B cell (primary cell): ENCODE results near the gene MAGEB3. TPM values are rescaled to one million over a fixed set of nuclear protein-coding genes. Genes with fewer than 3 reads are reported as not detected.

Source experiments
- ATAC-seq: fragments of 200-7000 bp; cut with Tn5 transposase; one replicate; pipeline ENCODE4 v1.10.0; 2021; ENCODE audit warnings: low read depth, mild to moderate bottlenecking, moderate number of reproducible peaks, moderate library complexity
- CTCF ChIA-PET: fragments of 350-600 bp; sonication (Branson Sonifier 250); formaldehyde crosslinking; loops from one replicate; lab custom pipeline; 2021; ENCODE audit warnings: antibody characterized with exemption, inconsistent platforms; lab: Charles Lee
- POLR2A ChIA-PET: fragments of 350-600 bp; sonication (Branson Sonifier 250); formaldehyde crosslinking; loops from one replicate; lab custom pipeline; 2021; ENCODE audit warnings: antibody characterized with exemption; lab: Charles Lee
- DNase-seq: peaks from one replicate; pipeline ENCODE4 v3.0.0; 2013
- H2AFZ ChIP-seq: 2 replicates; pipeline ENCODE4 v1.6.1; 2012; ENCODE audit warnings: mild to moderate bottlenecking, low read depth, low read length; ENCODE audit not compliant: insufficient read depth, poor library complexity, severe bottlenecking
- H3K27ac ChIP-seq, 2 donors: 1 replicate in 1 of 2; 2 replicates in 1 of 2; pipeline ENCODE4 v1.5.1; 2012 to 2013; ENCODE audit warnings: low read length in 2 of 2, mild to moderate bottlenecking in 2 of 2, moderate library complexity in 1 of 2
- H3K27me3 ChIP-seq, 4 experiments: fragments of 200-600 bp in 1 of 4; sonication (generic) in 1 of 4; replicated peaks in 1 of 4; 1 replicate in 2 of 4; 2 replicates in 2 of 4; pipeline versions ENCODE4 v1.6.1 to v1.7.0; 2013 to 2016; ENCODE audit warnings: low read length in 3 of 4, mild to moderate bottlenecking in 2 of 4, mixed read lengths in 1 of 4, moderate library complexity in 1 of 4; ENCODE audit not compliant: insufficient read depth in 4 of 4, control insufficient read depth in 3 of 4; ENCODE audit errors: control extremely low read depth in 1 of 4
- H3K36me3 ChIP-seq, 2 experiments: replicated peaks in 1 of 2; 1 replicate in 1 of 2; 2 replicates in 1 of 2; pipeline versions ENCODE4 v1.6.1 to v1.7.1; 2013; ENCODE audit warnings: low read length in 1 of 2; ENCODE audit not compliant: insufficient read depth in 2 of 2, control insufficient read depth in 1 of 2; ENCODE audit errors: control extremely low read depth in 1 of 2, extremely low read depth in 1 of 2
- H3K4me1 ChIP-seq, 2 donors: fragments of 200-600 bp in 1 of 2; sonication (generic) in 1 of 2; 1 replicate in 1 of 2; 2 replicates in 1 of 2; pipeline versions ENCODE4 v1.5.1 to v1.6.1; 2013 to 2017; ENCODE audit warnings: low read length in 2 of 2; ENCODE audit not compliant: control insufficient read depth in 2 of 2, insufficient read depth in 2 of 2
- H3K4me2 ChIP-seq: replicated peaks from 2 replicates; pipeline ENCODE3; 2012; ENCODE audit warnings: mild to moderate bottlenecking, low read depth, low read length; ENCODE audit not compliant: poor library complexity, severe bottlenecking
- H3K4me3 ChIP-seq, 5 experiments: fragments of 200-600 bp in 1 of 5; sonication (generic) in 1 of 5; 1 replicate in 3 of 5; 2 replicates in 2 of 5; pipeline versions ENCODE4 v1.5.1 to v1.7.0; 2011 to 2016; ENCODE audit warnings: low read length in 4 of 5, mild to moderate bottlenecking in 4 of 5, low read depth in 2 of 5, control low read depth in 1 of 5, moderate library complexity in 1 of 5; ENCODE audit not compliant: insufficient read depth in 1 of 5; ENCODE audit errors: control extremely low read depth in 1 of 5, extremely low read depth in 1 of 5
- H3K79me2 ChIP-seq: fragments of 200-600 bp; sonication (generic); one replicate; pipeline ENCODE4 v1.6.0; 2016; ENCODE audit warnings: low read length; ENCODE audit not compliant: control insufficient read depth, insufficient read depth
- H3K9ac ChIP-seq: fragments of 200-600 bp; sonication (generic); 2 replicates; pipeline ENCODE4 v1.6.1; 2017; ENCODE audit warnings: mild to moderate bottlenecking, low read length, moderate library complexity
- H3K9me3 ChIP-seq, 3 donors: one replicate each; pipeline versions ENCODE4 v1.6.1 to v1.7.1; 2013; ENCODE audit warnings: low read length in 2 of 3; ENCODE audit not compliant: control insufficient read depth in 2 of 3, insufficient read depth in 1 of 3; ENCODE audit errors: control extremely low read depth in 1 of 3
- H4K20me1 ChIP-seq: 2 replicates; pipeline ENCODE4 v1.6.0; 2012; ENCODE audit warnings: mild to moderate bottlenecking, low read length; ENCODE audit not compliant: insufficient read depth, control insufficient read depth, poor library complexity, severe bottlenecking
- H3K27ac Mint-ChIP-seq: one replicate; pipeline ENCODE4 v1.8.0; 2021; ENCODE audit warnings: mixed read lengths
- H3K27me3 Mint-ChIP-seq: one replicate; pipeline ENCODE4 v1.8.0; 2021; ENCODE audit warnings: mixed read lengths
- H3K4me1 Mint-ChIP-seq: one replicate; pipeline ENCODE4 v1.8.0; 2021; ENCODE audit warnings: mixed read lengths
- H3K4me3 Mint-ChIP-seq: one replicate; pipeline ENCODE4 v1.8.0; 2021; ENCODE audit warnings: mixed read lengths
- H3K9me3 Mint-ChIP-seq: one replicate; pipeline ENCODE4 v1.8.0; 2022; ENCODE audit warnings: mixed read lengths; ENCODE audit not compliant: insufficient read depth
- EZH2 ChIP-seq: IDR thresholded peaks from 2 replicates; pipeline ENCODE4 v1.6.1; 2012; ENCODE audit warnings: borderline replicate concordance, low read depth, mild to moderate bottlenecking, moderate library complexity, low read length; ENCODE audit not compliant: insufficient read depth, poor library complexity, severe bottlenecking
- WGBS: methylation state at CpG from one replicate; pipeline ENCODE4 v1.1.5; 2013; ENCODE audit warnings: missing lambda C conversion rate; ENCODE audit not compliant: insufficient coverage; 5-methylcytosine and 5-hydroxymethylcytosine counted together
- intact Hi-C: fragments of 100-400 bp; cut with micrococcal nuclease; formaldehyde crosslinking; loops from one replicate; pipeline ENCODE4 v1.10.0; 2022
- polyA plus RNA-seq: library from polyadenylated mRNA; depleted of rRNA; stranded (reverse); fragments of >200 nt; gene quantifications from 2 replicates; pipeline ENCODE4 v1.2.3, GENCODE V29; 2012
- total RNA-seq, 2 donors: library from RNA; stranded (reverse); fragments of 120-200 nt in 1 of 2; gene quantifications; 1 replicate in 1 of 2; 2 replicates in 1 of 2; pipeline versions ENCODE4 v1.2.3 to v1.2.4, GENCODE V29; 2013 to 2022
- TF ChIP-seq, protein P1 (sequence below): fragments of 200-600 bp; IDR thresholded peaks from one replicate; pipeline ENCODE4 v1.8.0; 2022; ENCODE audit warnings: antibody characterized with exemption, mild to moderate bottlenecking

Gene MAGEB3
- total and polyA plus RNA-seq, 2 donors (not counting 1 experiment from before 2014, with no cell fraction given), result not detected

- no peaks in the 10 kb centered on the region for H3K36me3 ChIP-seq
- H3K4me3 Mint-ChIP-seq, result no peak overlapping the region
- no peak for TF ChIP-seq EZH2
- TF ChIP-seq, protein P1, sequence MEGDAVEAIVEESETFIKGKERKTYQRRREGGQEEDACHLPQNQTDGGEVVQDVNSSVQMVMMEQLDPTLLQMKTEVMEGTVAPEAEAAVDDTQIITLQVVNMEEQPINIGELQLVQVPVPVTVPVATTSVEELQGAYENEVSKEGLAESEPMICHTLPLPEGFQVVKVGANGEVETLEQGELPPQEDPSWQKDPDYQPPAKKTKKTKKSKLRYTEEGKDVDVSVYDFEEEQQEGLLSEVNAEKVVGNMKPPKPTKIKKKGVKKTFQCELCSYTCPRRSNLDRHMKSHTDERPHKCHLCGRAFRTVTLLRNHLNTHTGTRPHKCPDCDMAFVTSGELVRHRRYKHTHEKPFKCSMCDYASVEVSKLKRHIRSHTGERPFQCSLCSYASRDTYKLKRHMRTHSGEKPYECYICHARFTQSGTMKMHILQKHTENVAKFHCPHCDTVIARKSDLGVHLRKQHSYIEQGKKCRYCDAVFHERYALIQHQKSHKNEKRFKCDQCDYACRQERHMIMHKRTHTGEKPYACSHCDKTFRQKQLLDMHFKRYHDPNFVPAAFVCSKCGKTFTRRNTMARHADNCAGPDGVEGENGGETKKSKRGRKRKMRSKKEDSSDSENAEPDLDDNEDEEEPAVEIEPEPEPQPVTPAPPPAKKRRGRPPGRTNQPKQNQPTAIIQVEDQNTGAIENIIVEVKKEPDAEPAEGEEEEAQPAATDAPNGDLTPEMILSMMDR, result no peak
- H3K27me3 ChIP-seq, result no peaks in the 10 kb centered on the region
- DNase-seq, result no peak
- no peak overlapping the region for H3K4me2 ChIP-seq
- CTCF ChIA-PET, result no interaction called here
- H3K27ac Mint-ChIP-seq, result no peak overlapping the region
- H3K79me2 ChIP-seq, result no peaks in the 10 kb centered on the region
- H3K9me3 ChIP-seq, result no peaks in the 10 kb centered on the region
- no peak overlapping the region for H2AFZ ChIP-seq
- H3K27ac ChIP-seq, result no peak overlapping the region
- no peak overlapping the region for H3K9ac ChIP-seq
- H4K20me1 ChIP-seq, result no peaks in the 10 kb centered on the region
- no peaks in the 10 kb centered on the region for H3K4me1 ChIP-seq
- H3K4me3 ChIP-seq, result no peak overlapping the region
- H3K4me1 Mint-ChIP-seq, result no peaks in the 10 kb centered on the region
- H3K27me3 Mint-ChIP-seq, result no peaks in the 10 kb centered on the region
- H3K9me3 Mint-ChIP-seq, result no peaks in the 10 kb centered on the region
- POLR2A ChIA-PET, result no interaction called here
- no peak for ATAC-seq
- 83% methylated on average over 2 of the region's 4 CpGs for WGBS
- intact Hi-C loops, result no loop called here
Observed at GRCh38 chrX:30248854-30249253, 18.4 kb downstream of the MAGEB3 start.

GRCh38 chrX:30253257-30253656 is 22.8 kb downstream of the MAGEB3 start:
- H3K36me3 ChIP-seq, result no peaks in the 10 kb centered on the region
- no CpG with 5 or more reads among the region's 1 CpG for WGBS
- ATAC-seq (no peak), DNase-seq (no peak)
- intact Hi-C loops, result no loop called here
- no peak overlapping the region for H3K27ac ChIP-seq
- no peak overlapping the region for H3K27ac Mint-ChIP-seq
- TF ChIP-seq, protein P1, result no peak
- TF ChIP-seq EZH2, result no peak
- no peaks in the 10 kb centered on the region for H3K4me1 Mint-ChIP-seq
- H3K79me2 ChIP-seq, result no peaks in the 10 kb centered on the region
- no peaks in the 10 kb centered on the region for H3K4me1 ChIP-seq
- H3K4me3 Mint-ChIP-seq, result no peak overlapping the region
- no peaks in the 10 kb centered on the region for H3K27me3 ChIP-seq
- no peak overlapping the region for H3K9ac ChIP-seq
- H3K27me3 Mint-ChIP-seq, result no peaks in the 10 kb centered on the region
- ChIA-PET POLR2A (no interaction called here), CTCF (no interaction called here)
- H4K20me1 ChIP-seq, result no peaks in the 10 kb centered on the region
- peaks cover 2% of the 10 kb centered on the region for H3K9me3 Mint-ChIP-seq
- H2AFZ ChIP-seq, result no peak overlapping the region
- H3K4me2 ChIP-seq, result no peak overlapping the region
- no peak overlapping the region for H3K4me3 ChIP-seq
- H3K9me3 ChIP-seq, result no peaks in the 10 kb centered on the region
